Measurements from ENCODE around the gene ZNRF3.
"Not testable (repeated sequence)": the region's sequence is repeated elsewhere in the genome, so short reads cannot be mapped to it uniquely, and the experiment has no call there.

The ZNRF3 gene

DNA sequence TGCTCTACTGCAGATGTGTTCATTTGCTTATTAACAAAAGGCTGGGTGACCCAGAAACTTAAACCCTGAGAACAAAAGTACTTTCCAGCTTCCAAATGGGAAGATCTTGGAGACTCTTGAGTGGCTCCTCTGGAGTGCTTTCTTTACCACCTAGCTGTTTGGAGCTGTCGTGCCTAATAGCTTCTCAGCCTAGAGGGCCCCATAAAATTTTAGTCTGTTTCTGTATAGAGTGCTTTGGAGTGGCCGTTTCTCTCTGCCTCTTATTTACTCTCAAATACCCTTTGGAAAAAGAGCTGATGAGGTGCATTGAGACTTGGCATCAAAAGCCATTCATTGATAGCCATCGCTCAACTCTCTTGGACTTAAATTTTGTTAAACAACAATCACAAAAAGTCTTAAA lies 50.7 kb downstream of the ZNRF3 start:
- no peak for DNase-seq

GRCh38 chr22:28935140-28935539 lies 51.8 kb downstream of the ZNRF3 start:
- no peak for DNase-seq

- DNase-seq, result no peak
Observed at GRCh38 chr22:28935713-28936112, 52.3 kb downstream of the ZNRF3 start.

DNA sequence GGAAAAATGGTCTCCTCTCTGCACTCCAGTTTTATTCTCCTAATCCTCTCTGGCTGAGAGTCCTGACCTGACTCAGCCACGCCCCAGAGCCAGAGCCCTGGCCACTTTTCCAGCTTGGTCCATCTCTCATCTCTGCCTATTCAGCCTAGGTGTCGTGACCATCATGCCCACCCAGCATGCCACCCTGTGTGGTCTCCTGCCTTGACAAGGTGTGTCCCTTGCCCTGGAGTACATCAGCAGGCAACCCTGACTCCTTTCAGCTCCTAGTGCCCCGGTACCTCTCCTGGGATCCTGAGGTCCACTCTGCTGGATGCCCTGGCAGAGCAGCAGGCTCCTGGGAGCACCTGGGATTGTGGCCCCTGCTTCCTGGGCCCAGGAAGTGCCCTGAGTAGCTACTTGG lies 52.8 kb downstream of the ZNRF3 start:
- DNase-seq, result no peak

DNA sequence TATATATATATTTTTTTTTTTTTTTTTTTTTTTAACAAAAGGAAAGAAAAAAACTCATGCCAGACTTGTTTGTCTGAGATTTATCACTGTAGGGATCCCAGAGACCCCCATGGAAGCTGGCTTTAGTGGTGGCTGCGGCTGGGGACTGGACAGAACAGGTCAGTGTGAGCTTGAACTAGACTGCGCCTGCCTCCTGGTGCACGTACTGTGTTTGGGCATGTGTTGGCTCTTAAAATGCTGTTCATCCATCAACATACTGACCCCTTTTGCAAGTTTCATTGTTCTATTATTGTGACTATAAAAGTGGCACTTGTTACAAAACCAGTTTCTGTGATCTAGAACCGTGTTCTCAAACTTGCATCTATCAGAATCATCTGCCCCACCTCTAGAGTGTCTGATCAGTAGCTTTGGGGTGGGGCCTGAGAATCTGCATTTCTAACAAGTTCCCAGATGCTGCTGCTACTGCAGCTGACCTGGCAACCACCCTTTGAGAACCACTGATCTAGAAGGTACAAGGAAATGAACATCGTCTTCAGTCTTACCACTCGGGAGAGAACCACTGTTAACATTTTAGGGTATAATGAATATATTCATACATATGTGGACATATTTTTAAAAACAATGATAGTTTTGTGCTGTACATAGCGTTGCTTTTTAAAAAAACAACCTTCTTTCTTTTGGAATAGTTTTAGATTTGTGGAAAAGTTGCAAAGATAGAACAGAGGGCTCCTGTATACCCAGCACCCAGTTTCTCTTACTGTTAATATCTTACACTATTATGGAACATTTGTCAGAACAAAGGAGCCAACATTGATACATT lies 54.0 kb downstream of the ZNRF3 start:
- no peak for DNase-seq

GRCh38 chr22:28938286-28938833 lies 55.0 kb downstream of the ZNRF3 start:
- DNase-seq, result no peak

DNA sequence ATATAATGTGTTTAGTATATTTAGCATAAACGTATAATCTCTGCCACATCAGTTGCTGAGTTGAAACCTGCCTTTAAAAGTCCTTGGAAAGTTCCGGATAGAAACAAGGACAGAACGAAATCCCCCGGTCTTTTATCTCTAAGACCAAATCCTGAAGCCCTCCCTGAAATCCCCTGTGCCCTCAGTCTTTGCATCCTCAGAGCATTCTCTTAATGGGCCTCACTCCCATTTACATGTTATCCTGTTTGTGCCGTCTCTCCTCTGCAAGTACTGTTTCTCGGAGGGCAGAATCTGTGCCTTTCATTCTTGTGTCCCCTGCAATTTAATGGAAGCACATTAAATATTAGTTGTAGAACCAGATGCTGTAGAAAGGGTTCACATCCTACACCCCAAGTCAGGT lies 56.0 kb downstream of the ZNRF3 start:
- no peak for DNase-seq

GRCh38 chr22:28939932-28940331 lies 56.6 kb downstream of the ZNRF3 start:
- no peak for DNase-seq

GRCh38 chr22:28940441-28940840 lies 57.1 kb downstream of the ZNRF3 start:
- no peak for DNase-seq

DNA sequence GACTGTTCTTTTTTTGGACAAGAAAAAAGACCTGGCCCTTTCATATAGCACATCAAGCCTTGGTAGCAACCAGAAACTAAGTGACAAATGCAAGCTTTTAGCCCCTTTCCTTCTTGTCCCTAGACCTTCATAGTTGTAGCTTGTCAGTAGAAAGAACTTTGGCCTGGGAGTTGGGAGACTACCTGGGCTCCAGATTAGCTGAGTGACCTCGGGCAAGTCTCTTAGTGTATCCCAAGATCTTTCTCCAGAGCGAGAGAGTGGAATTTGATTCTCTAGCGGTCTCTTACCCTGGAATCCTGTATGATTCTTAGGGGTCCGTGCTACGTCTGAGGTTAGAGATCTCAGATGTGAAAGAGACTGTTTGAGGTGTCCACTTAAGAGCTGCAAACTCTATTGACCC lies 59.0 kb downstream of the ZNRF3 start:
- no peak for DNase-seq

GRCh38 chr22:28942801-28943500 lies 59.6 kb downstream of the ZNRF3 start:
- DNase-seq, result no peak

DNA sequence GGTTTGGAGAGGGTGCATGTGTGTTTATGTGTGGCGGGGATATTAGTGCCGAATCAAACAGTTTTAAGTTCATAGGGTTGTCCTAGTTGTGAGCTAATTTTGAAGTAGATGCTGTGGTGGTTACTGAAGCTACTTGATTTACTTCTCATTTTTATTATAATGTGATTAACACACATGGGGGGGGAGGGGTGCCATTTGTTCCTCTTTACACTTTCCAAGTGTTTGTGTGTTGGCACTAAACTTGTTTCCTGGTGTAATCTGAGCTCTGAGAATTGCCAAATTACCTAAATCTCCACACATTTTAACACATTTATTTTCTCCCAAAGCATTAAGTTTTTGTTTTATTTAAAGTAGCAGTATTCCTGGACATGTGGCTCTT lies 60.1 kb downstream of the ZNRF3 start:
- no peak for DNase-seq

- DNase-seq, result no peak
Observed at GRCh38 chr22:28947125-28947524, 63.8 kb downstream of the ZNRF3 start.

DNA sequence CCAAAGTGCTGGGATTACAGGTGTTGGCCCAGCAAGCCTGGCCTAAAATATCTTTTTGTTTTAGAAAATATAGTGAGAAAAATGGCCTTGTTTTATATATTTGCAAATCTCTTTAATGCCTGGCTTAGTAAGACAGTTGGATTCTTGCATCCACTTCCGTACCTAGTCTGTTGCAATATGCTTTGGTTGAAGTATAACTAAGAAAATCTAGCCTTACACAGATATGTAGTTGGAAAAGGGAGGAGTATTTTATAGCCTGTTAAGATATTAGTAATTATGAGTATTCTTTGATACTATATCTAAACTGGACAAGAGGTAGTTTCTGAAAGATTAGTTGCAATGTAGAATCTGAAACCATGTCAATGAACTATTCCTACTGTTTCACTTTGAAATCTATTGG lies 65.1 kb downstream of the ZNRF3 start:
- no peak for DNase-seq

DNA sequence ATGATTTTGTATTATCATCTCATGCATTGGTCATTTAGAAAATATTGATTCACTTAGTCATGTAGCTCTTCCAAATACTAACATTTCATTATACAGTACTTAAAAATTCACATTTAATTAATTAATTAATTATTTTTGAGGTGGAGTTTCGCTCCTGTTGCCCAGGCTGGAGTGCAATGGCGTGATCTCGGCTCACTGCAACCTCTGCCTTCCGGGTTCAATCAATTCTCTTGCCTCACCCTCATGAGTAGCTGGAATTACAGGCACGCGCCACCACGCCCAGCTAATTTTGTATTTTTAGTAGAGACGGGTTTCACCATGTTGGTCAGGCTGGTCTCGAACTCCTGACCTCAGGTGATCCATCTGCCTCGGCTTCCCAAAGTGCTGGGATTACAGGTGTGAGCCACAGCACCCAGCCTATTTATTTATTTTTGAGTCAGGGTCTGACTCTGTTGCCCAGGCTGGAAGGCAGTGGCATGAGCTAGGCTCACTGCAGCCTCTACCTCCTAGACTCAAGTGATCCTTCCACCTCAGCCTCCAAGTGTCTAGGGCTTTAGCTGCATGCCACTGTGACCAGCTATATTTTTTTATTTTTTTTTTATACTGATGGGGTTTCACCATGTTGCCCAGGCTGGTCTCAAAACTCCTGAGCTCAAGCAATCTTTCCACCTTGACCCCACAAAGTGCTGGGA lies 65.6 kb downstream of the ZNRF3 start:
- not testable (repeated sequence) for DNase-seq

- no peak for DNase-seq
Observed at GRCh38 chr22:28949788-28950187, 66.4 kb downstream of the ZNRF3 start.

DNA sequence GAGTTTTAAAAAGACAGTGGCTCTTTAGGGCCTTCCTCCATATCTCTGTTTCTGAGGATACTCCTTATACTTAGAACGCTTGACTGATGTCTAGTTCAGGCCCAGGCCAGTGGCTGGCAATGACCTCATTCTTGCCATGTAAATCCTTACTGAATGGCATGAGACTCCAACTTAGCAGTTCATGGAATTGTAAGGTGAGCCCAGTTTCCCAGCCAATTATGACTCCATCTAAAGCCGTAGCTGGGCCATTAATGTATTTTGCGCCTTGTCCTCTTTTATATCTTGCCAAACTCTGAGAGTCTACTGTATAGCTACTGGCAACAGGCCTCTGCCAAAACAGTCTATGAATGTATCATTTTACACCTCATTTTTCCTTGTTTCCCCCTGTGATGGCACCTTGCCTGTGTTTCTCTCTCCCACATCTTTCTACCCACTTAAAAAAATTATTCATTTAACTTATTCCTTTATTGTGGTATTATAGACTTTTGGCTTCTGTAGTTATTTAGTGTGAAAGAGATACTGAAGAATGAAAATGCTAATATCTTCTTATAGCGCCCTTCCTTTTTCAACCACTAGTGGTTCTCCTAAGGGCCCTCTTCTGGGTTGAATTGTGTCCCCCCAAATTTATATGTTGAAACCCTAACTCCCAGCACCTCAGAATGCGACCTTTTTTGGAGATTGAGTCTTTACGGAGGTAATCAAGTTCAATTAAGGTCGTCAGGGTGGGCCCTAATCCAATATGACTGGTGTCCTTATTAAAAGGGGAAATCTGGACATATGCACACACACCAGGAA lies 67.4 kb downstream of the ZNRF3 start:
- no peak for DNase-seq

GRCh38 chr22:28951530-28951929 lies 68.2 kb downstream of the ZNRF3 start:
- DNase-seq, result no peak

- DNase-seq, result no peak
Observed at GRCh38 chr22:28951969-28952521, 68.7 kb downstream of the ZNRF3 start.

DNA sequence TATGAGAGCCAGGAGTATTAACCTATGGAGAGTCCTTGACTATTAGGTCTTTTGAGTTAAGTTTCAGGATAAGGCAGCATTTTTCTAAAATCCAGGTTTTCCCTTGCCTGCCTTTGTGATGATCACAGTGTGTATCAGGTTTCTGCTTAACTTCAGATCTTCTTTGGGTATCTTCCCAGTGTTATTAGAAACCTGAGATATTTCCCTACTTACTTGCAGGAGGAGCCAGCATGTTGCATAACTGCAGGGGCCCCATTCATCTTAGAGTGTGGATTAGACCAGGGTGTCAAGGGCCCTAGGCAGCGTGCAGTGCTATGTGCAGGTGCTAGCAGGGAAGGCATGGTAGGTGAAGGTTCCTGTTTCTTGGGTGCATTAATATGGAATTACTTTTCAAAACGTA lies 69.5 kb downstream of the ZNRF3 start:
- no peak for DNase-seq

DNA sequence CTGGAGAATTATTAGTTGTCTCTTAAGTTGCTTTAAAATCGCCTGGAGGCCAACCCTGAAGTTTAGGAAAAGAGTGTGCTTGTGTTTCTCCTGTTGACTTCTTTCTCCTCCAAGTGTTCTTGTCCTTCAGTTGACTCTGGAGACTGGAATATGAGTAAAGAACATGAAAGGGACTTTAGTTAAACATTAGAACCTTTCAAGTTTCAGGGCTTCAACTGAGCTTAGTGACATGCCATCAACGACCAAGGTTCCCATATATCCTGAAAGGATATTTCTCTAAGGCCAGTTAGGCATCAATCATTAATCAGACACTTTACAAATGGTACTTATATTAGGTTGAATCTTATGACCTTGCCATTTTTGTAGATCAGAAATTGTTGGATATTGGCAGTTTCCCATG lies 70.0 kb downstream of the ZNRF3 start:
- DNase-seq, result no peak

Measured in CD4-positive, alpha-beta T cell treated with Interleukin-17A for 4 hours (primary cell).